NCI-H82 (cell line): ENCODE results near the gene SEC14L6.

Source experiments
- DNase-seq: peaks from one replicate; lab custom pipeline; 2025; lab: John Stamatoyannopoulos, UW

The SEC14L6 gene

GRCh38 chr22:30495041-30495784 is 51.3 kb downstream of the SEC14L6 start:
- DNase-seq, result no peak

DNA sequence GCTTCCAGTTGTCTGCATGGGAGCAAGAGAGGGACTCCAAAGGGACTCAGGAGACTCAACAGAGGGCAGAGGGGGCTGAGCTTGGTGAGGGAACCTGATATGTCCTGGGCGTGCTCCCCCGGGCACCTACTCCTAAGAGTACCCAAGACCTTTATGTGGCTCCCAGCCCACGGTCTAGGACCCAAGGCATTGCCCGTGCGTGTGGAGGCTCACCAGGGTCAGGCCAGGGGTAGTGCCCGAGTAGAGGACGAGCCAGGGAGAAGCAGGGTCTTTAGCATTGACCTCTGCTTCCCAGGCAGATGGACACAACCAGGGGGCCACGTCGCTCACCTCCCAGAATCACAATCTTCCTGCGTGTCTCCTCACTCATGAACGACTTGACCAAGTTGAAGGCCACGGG is 54.4 kb downstream of the SEC14L6 start:
- no peak for DNase-seq

GRCh38 chr22:30491381-30491780 is 55.2 kb downstream of the SEC14L6 start:
- DNase-seq, result no peak

GRCh38 chr22:30490399-30490798 is 56.1 kb downstream of the SEC14L6 start:
- DNase-seq, result peak; percentile 25

GRCh38 chr22:30488121-30488520 is 58.4 kb downstream of the SEC14L6 start:
- DNase-seq, result no peak

DNA sequence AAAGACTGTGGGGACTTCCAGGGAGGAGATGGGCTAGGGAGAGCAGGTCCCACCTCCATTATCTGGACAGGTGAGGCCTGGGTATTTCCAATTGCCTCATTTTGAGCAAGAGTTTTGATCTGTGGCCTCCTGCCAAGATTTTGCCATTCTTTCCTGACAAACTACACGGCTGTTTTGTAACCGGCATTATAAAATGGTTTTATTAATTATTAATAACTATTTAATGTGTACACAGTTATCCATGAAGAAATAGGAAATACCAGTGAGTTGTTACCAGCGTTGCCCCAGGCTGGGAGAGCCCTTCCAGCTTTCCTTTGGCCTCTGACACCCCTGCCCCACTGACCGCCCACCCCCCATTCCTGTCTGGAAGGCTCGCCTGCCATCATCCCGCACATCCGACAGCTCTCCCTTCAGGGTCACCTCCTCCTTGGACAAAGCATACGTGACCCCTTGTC is 59.9 kb downstream of the SEC14L6 start:
- DNase-seq, result no peak

- no peak for DNase-seq
These were observed 60.4 kb downstream of the SEC14L6 start for GRCh38 chr22:30486118-30486517.

GRCh38 chr22:30485362-30485988 is 61.1 kb downstream of the SEC14L6 start:
- peak; percentile 69 for DNase-seq

GRCh38 chr22:30483169-30483568 is 63.4 kb downstream of the SEC14L6 start:
- no peak for DNase-seq

DNA sequence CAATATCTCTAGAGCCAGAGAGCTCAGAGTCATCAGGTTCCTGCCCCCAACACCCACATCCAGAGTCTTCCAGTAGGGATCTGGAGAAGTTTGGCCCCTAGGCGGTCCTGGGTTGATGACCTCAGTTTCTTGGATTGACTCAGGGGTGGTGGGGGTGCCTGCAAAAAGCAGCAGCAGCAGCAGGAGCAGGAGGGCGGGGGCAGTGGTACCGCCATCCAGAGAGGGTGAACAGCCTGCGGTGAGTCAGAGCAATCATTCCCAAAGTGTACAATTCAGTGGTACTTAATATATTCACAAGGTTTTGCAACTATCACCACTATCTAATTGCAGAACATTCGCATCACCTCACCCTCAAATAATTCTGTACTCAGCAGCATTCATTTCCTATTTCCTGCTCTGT is 64.8 kb downstream of the SEC14L6 start:
- DNase-seq, result no peak

DNA sequence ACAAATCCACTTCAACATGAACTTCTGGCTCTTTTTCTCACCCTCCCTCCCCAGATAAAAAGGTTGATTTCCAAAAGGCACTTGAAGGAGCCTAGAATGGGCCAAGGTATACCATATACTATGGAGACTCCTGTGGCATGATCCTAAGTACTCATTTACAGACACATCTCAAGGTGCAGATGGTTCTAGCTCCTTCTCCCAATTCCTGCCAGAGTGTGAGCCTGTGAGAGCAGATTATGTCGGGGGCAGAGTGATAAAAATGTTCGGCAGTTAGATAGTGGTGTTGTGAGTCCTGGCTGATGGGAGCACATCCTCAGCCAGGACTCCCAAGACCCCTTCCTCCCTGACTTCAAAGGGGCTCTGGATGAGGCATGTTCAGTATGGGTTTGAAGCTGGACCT is 66.6 kb downstream of the SEC14L6 start:
- no peak for DNase-seq

DNA sequence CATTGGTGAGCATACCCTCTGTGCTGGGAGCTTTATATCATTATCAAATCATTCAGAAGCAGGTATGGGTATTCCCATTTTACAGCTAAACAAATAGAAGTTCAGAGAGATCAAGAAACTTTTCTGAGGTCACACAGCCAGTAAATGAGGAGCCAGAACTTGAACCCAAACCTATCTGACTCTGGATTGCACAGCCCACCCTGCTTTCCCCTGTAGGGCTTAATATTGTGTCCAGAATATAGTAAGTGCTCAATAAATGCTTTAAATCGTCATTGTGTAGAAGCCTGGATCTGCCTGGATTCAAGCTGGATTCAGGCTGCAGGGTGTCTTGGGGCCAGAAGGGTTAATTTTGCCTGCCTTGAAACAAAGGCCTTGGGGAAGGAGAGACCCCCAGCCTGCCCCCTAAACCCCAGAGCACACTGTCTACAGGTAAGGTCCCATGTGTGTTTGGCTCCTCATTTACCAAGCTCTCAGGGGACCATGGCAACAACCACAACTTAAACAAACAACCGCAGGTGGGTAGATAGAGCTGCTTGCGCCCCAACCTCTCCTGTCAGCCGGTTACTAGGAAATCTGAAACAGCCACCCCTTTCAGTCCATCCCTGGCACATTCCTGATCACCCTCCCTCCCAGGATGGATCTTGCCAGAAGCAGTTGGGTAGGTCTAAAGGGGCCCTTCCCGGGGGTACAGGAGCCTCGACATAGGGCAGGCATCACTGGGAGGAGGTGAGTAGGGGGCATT is 71.7 kb downstream of the SEC14L6 start:
- no peak for DNase-seq

DNA sequence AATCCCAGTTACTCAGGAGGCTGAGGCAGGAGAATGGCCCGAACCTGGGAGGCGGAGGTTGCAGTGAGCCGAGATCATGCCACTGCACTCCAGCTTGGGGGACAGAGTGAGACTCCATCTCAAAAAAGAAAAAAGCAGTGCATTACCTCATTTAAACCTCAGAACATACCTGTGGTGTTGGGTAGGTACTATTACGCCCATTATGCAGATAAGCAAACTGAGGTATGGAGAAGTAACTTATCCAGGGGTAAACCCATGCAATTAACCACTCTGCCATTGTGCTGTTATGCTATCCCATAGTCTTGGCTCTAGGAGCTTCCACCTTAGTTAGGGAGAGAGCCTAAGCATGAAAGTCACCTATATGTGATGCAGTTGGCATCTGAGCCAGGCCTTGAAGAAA is 72.4 kb downstream of the SEC14L6 start:
- DNase-seq, result no peak

DNA sequence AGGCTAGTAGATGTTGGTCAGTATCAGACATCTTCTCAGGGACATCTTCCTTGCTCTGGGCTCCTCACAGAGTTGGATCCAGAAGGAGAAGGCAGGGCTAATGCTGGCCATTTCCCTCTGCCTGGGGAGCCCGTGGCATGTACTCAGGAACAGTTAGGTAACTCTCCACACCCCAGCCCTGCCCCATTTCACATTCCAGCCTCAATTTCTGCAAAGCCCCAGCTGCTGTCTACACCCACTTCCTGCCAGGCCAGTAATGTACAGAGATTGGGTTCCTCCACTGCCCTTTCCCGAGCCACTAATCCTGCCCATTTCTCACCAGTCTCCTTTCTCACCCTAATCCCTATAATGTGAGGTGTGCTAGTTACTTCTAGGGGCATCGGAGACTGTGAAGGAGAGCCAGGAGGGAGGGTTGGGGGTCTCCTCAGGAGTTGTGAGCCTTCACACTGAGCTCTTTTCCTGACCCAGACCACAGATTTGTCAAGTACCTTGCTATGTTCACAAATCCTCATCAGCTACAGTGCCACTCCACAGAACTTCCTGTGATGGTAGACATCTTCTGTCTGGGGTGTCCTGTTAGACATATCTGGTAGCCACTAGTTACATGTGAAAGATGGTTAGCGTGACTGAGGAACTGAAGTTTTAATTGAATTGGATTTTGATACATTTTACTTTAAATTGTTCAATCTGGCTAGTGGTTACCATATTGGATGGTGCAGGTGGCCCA is 73.4 kb downstream of the SEC14L6 start:
- no peak for DNase-seq
